ENCODE data around the gene SRPK2. TPM values are rescaled to one million over a fixed set of nuclear protein-coding genes. Genes with fewer than 3 reads are reported as not detected.

Gene SRPK2
- total RNA-seq, 4 donors from 2014 or later: 37.1 to 48.1 (median 46.3) TPM

DNA sequence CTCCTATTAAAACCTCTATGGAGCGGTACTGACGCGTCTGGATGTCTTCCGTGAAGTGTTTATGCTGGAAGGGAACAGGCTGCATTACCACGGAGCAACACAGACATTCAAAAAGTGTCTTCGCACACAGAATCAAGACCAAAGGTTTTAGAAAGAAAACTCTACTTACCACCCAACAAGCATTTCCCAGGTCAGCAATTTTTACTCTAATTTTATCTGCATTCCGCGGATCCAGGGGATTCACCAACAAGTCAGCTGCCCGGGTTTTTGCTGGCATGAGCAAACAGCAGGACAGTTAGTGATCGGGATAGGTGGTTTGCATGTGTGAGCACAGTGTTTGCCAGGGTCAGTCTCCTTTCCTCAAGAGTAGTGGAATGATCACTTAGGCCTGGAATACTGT is 255.9 kb downstream of the SRPK2 start:
- H3K4me3 ChIP-seq (replicated peaks in 1 of 3): no peak overlapping the region
- 96 to 98% methylated on average over 10 of the region's 10 CpGs for WGBS, 2 donors
- H3K27me3 ChIP-seq: no peaks in the 10 kb centered on the region
- H3K9me3 ChIP-seq: no peaks in the 10 kb centered on the region
- intact Hi-C loops (cut with DNase I): no loop called here
- H3K27ac ChIP-seq: no peak overlapping the region
- TF ChIP-seq, protein P1, sequence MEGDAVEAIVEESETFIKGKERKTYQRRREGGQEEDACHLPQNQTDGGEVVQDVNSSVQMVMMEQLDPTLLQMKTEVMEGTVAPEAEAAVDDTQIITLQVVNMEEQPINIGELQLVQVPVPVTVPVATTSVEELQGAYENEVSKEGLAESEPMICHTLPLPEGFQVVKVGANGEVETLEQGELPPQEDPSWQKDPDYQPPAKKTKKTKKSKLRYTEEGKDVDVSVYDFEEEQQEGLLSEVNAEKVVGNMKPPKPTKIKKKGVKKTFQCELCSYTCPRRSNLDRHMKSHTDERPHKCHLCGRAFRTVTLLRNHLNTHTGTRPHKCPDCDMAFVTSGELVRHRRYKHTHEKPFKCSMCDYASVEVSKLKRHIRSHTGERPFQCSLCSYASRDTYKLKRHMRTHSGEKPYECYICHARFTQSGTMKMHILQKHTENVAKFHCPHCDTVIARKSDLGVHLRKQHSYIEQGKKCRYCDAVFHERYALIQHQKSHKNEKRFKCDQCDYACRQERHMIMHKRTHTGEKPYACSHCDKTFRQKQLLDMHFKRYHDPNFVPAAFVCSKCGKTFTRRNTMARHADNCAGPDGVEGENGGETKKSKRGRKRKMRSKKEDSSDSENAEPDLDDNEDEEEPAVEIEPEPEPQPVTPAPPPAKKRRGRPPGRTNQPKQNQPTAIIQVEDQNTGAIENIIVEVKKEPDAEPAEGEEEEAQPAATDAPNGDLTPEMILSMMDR (IDR thresholded peaks at IDR 0.05): no peak
- TF ChIP-seq POLR2A (IDR thresholded peaks at IDR 0.05): no peak
- no peaks in the 10 kb centered on the region for H3K4me1 ChIP-seq
- peaks cover 0 to 8% of the 10 kb centered on the region in 2 donors for H3K36me3 ChIP-seq
- no peak for DNase-seq

DNA sequence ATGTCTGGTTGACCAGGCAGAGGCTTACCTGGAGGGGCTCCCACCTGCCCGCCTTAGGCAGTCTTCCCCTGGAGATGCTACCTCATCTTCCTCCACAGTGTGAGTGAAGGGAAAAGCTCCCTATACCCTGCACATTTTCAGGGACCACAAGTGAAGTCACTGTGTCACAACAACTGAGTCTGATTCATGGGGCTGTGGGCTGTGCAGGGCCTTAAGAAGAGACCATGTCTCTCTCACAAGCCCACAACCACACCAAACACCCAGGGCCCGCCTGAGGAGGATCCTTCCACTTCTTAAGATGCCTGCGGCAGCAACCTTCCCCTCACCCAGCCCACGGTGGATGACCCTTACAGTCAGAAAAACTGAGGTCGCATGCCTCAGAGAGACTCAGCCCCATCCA is 256.4 kb downstream of the SRPK2 start:
- Histone ChIP-seq H3K27me3 (no peaks in the 10 kb centered on the region), H3K27ac (no peak overlapping the region), H3K4me1 (no peaks in the 10 kb centered on the region), H3K4me3 (replicated peaks in 1 of 3) (no peak overlapping the region), H3K9me3 (no peaks in the 10 kb centered on the region), H3K36me3 (peaks cover 0 to 8% of the 10 kb centered on the region in 2 donors)
- no peak for TF ChIP-seq POLR2A (IDR thresholded peaks at IDR 0.05)
- TF ChIP-seq, protein P1 (IDR thresholded peaks at IDR 0.05): no peak
- DNase-seq: no peak
- intact Hi-C loops (cut with DNase I): no loop called here
- WGBS, 2 donors: 96 to 100% methylated on average over 3 to 4 of the region's 5 CpGs

DNA sequence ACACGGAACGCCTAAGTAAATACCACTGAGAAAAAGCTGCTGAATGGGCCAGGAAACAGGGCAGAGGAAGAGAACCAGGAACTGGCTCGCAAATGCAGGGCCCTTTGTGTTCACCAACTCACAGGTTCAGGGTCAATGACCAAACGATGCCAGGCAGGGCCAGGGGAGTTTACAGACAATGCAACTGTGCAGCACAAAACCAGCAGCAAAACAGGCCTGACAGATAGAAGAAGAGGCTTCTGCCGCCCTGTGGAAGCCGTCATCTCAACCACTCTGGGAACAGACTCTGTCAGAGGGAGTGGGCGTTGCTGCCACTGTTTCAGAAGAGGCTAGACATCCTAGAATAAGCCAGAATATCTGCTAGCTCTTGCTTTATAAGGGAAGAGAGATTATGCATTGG is 256.8 kb downstream of the SRPK2 start:
- H3K27me3 ChIP-seq: no peaks in the 10 kb centered on the region
- WGBS, 2 donors: 90 to 93% methylated on average over 7 of the region's 7 CpGs
- intact Hi-C loops (cut with DNase I): no loop called here
- no peak overlapping the region for H3K27ac ChIP-seq
- H3K9me3 ChIP-seq: no peaks in the 10 kb centered on the region
- no peaks in the 10 kb centered on the region for H3K4me1 ChIP-seq
- peaks cover 0 to 8% of the 10 kb centered on the region in 2 donors for H3K36me3 ChIP-seq
- H3K4me3 ChIP-seq (replicated peaks in 1 of 3): no peak overlapping the region
- no peak for DNase-seq
- no peak for TF ChIP-seq POLR2A (IDR thresholded peaks at IDR 0.05)
- TF ChIP-seq, protein P1 (IDR thresholded peaks at IDR 0.05): no peak

DNA sequence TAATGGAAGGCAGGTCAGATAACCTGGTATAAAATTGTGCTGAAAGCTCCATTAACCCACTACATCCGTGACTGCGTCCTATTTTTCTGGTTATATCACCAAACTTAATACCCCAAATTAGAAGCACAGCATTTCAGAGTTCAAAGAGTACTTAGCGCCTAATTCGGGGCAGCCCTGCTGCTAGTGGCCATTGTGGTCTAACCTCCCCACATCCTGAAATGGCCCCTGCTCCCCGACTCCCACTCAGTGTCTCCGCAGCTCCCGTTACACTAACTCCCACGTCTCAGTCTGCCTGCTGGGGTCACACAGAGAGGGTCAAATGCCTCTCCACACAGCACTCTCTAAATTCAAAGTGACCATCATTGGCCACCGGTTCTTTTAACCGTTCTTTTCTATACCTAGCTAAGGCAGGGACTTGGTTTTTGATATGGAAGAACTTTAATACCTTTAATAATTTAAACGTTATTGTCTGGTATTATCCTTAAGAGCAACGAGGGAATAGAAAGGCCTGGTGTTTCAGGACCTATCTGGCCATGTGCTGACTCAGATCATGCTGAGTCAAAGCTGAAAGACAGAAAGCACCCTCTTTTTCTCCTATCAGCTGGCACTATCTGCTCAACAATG is 257.6 kb downstream of the SRPK2 start:
- TF ChIP-seq, protein P1 (IDR thresholded peaks at IDR 0.05): no peak
- no peak for TF ChIP-seq POLR2A (IDR thresholded peaks at IDR 0.05)

DNA sequence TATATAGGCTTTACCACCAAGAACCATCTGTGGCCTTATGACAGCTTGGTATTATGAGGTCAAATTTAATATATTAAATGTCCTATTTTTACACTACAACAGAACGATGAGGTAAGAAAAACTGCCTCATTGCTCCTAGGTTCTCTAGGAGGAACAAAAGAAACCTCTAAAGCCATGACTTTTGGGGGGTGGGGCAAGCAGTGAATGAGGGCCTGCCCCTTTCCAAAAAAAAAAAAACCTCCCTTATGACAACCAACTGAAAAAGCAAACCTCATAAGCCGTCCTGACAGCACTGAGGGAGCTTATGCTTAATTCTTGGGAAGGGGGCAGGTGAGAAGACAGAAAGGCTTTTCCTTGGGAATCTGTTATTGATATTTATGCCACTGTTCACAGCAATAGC is 258.1 kb downstream of the SRPK2 start:
- DNase-seq: no peak
- no peaks in the 10 kb centered on the region for H3K9me3 ChIP-seq
- TF ChIP-seq, protein P1 (IDR thresholded peaks at IDR 0.05): no peak
- no peak for TF ChIP-seq POLR2A (IDR thresholded peaks at IDR 0.05)
- no peak overlapping the region for H3K27ac ChIP-seq
- intact Hi-C loops (cut with DNase I): no loop called here
- 91 to 96% methylated on average over 2 of the region's 2 CpGs for WGBS, 2 donors
- H3K27me3 ChIP-seq: no peaks in the 10 kb centered on the region
- H3K4me3 ChIP-seq (replicated peaks in 1 of 3): no peak overlapping the region
- peaks cover 8 to 13% of the 10 kb centered on the region in 2 donors for H3K36me3 ChIP-seq
- H3K4me1 ChIP-seq: no peaks in the 10 kb centered on the region

More for the DNA sequence above, 257.6 kb downstream of the SRPK2 start:
- no peaks in the 10 kb centered on the region for H3K27me3 ChIP-seq
- no peak overlapping the region for H3K4me3 ChIP-seq (replicated peaks in 1 of 3)
- H3K27ac ChIP-seq: no peak overlapping the region
- no peaks in the 10 kb centered on the region for H3K4me1 ChIP-seq
- intact Hi-C loops (cut with DNase I): no loop called here
- H3K9me3 ChIP-seq: no peaks in the 10 kb centered on the region
- WGBS, 2 donors: 86 to 91% methylated on average over 12 of the region's 12 CpGs
- no peak for DNase-seq
- peaks cover 4 to 12% of the 10 kb centered on the region in 2 donors for H3K36me3 ChIP-seq
